ENCODE data around the gene RTTN. TPM values are rescaled to one million over a fixed set of nuclear protein-coding genes. Genes with fewer than 3 reads are reported as not detected.

RTTN gene
- polyA plus RNA-seq, 1 of the 3 experiments (the other 2 are of a cell fraction): 4.7 TPM

GRCh38 chr18:70151614-70152013 is 53.9 kb downstream of the RTTN start (continued):
- TF ChIP-seq ZBTB33 (IDR thresholded peaks at IDR 0.05; ENCODE audit: borderline replicate concordance, low read depth) (no peak), TAF1 (IDR thresholded peaks at IDR 0.05; ENCODE audit: borderline replicate concordance, low read depth, low read length) (no peak), PBX3 (IDR thresholded peaks at IDR 0.05) (no peak)

GRCh38 chr18:70149616-70150301 is 55.7 kb downstream of the RTTN start:
- Histone ChIP-seq H3K9ac (no peak overlapping the region), H3F3A (replicated peaks; ENCODE audit: insufficient read depth) (peaks cover 4% of the 10 kb centered on the region), H4K20me1 (ENCODE audit: insufficient read depth) (no peaks in the 10 kb centered on the region), H3K27ac (ENCODE audit: low read depth in 2 of 2, low read length in 1 of 2) (no peak overlapping the region), H3K4me2 (no peak overlapping the region), H3K9me3 (no peaks in the 10 kb centered on the region), H3K9me2 (no peaks in the 10 kb centered on the region), H3K79me2 (ENCODE audit: insufficient read depth) (no peaks in the 10 kb centered on the region), H3K4me1 (ENCODE audit: control insufficient read depth in 1 of 2, insufficient read depth in 2 of 2, low read depth in 1 of 2, low read length in 1 of 2) (peaks cover 0 to 6% of the 10 kb centered on the region in 2 experiments; a peak in 2 of 4 replicates), H2AFZ (ENCODE audit: low read depth) (no peak overlapping the region), H3K36me3 (replicated peaks in 1 of 2; ENCODE audit: control insufficient read depth in 1 of 2, insufficient read depth in 2 of 2, low read length in 1 of 2) (peaks cover 9% of the 10 kb centered on the region in 2 experiments), H3K4me3 (ENCODE audit: low read depth in 2 of 2, low read length in 1 of 2) (no peak overlapping the region), H3K27me3 (ENCODE audit: insufficient read depth) (no peaks in the 10 kb centered on the region)
- 94% methylated on average over 5 of the region's 5 CpGs for WGBS (ENCODE audit: low lambda C conversion rate)
- TF ChIP-seq EP300 (IDR thresholded peaks at IDR 0.05; ENCODE audit: borderline replicate concordance in 1 of 2, low read depth in 1 of 2, low read length in 1 of 2) (no peak), NRF1 (IDR thresholded peaks at IDR 0.05; ENCODE audit: low read depth, low read length) (no peak), PBX3 (IDR thresholded peaks at IDR 0.05) (no peak), FOXM1 (IDR thresholded peaks at IDR 0.05; ENCODE audit: low read depth) (no peak), MEF2A (IDR thresholded peaks at IDR 0.05; ENCODE audit: borderline replicate concordance, low read depth) (no peak), USF1 (IDR thresholded peaks at IDR 0.05; ENCODE audit: borderline replicate concordance, low read depth) (no peak), SMC3 (IDR thresholded peaks at IDR 0.05; ENCODE audit: low read depth, low read length) (no peak), RCOR1 (IDR thresholded peaks at IDR 0.05; ENCODE audit: low read length) (no peak), EZH2phosphoT487 (IDR thresholded peaks at IDR 0.05; ENCODE audit: borderline replicate concordance, low read depth) (no peak)
- DNase-seq: no peak
- CTCF ChIA-PET: interaction anchor here (0.6 kb wide), 1 partner anchor 28 kb away, joined by 3 read pairs; no protein-coding TSS in a partner anchor
- POLR2A ChIA-PET: no interaction called here

Measured in SK-N-SH (cell line).